ENCODE results near the gene FEN1.

Gene FEN1

GRCh38 chr11:61797263-61797944, 4.7 kb downstream of the FEN1 start:
- peak; percentile 61 for DNase-seq

GRCh38 chr11:61799665-61800284, 7.1 kb downstream of the FEN1 start:
- DNase-seq = no peak

GRCh38 chr11:61800331-61801281, 7.9 kb downstream of the FEN1 start:
- no peak for DNase-seq

GRCh38 chr11:61802605-61803004, 9.9 kb downstream of the FEN1 start:
- DNase-seq = no peak

- no peak for DNase-seq
These were observed 11.4 kb downstream of the FEN1 start for GRCh38 chr11:61803889-61804647.

GRCh38 chr11:61805146-61805545, 12.4 kb downstream of the FEN1 start:
- DNase-seq = no peak

GRCh38 chr11:61806785-61807184, 14.1 kb downstream of the FEN1 start:
- no peak for DNase-seq

GRCh38 chr11:61810671-61811175, 18.0 kb downstream of the FEN1 start:
- DNase-seq = no peak

GRCh38 chr11:61811831-61812230, 19.1 kb downstream of the FEN1 start:
- DNase-seq = no peak

GRCh38 chr11:61812736-61813411, 20.2 kb downstream of the FEN1 start:
- DNase-seq = no peak

- DNase-seq = peak; percentile 67
These were observed 21.7 kb downstream of the FEN1 start for GRCh38 chr11:61814247-61814957.

GRCh38 chr11:61814958-61815789, 22.5 kb downstream of the FEN1 start:
- DNase-seq = peak; percentile 94

- peak; percentile 38 for DNase-seq
These were observed 23.4 kb downstream of the FEN1 start for GRCh38 chr11:61815790-61816735.

- DNase-seq = peak; percentile 87
These were observed 24.2 kb downstream of the FEN1 start, which contains the start of gene FADS1 for GRCh38 chr11:61816736-61817455. Gene FADS1 (minus strand): TSS chr11:61817003. CDS start chr11:61816929, 74 bp downstream.

GRCh38 chr11:61817471-61818202, 24.9 kb downstream of the FEN1 start:
- no peak for DNase-seq

- DNase-seq = no peak
These were observed 27.5 kb downstream of the FEN1 start for GRCh38 chr11:61820174-61820573.

GRCh38 chr11:61826930-61827570, 34.3 kb downstream of the FEN1 start:
- no peak for DNase-seq

Measured in NCI-H748 treated with DMSO at 0.1 percent for 48 hours (cell line).